BE2C (cell line): ENCODE data around the gene C3orf33.
"Not testable (repeated sequence)": the region's sequence is repeated elsewhere in the genome, so short reads cannot be mapped to it uniquely, and the experiment has no call there.

Source experiments
- DNase-seq: peaks from one replicate; pipeline ENCODE4 v3.0.0-alpha.2; 2020
- H3K27me3 ChIP-seq: fragments of 250-450 bp; sonication (Bioruptor Pico); 2 replicates; pipeline ENCODE4 v1.5.1; 2020; ENCODE audit warnings: mild to moderate bottlenecking
- H3K36me3 ChIP-seq: fragments of 250-450 bp; sonication (Bioruptor Pico); 2 replicates; pipeline ENCODE4 v1.5.1; 2020; ENCODE audit warnings: mild to moderate bottlenecking
- H3K4me1 ChIP-seq: fragments of 250-450 bp; sonication (Bioruptor Pico); 2 replicates; pipeline ENCODE4 v1.5.1; 2020
- H3K4me3 ChIP-seq: 2 replicates; pipeline ENCODE4 v1.5.1; 2011; ENCODE audit warnings: low read depth, low read length
- H3K9me3 ChIP-seq: fragments of 250-450 bp; sonication (Bioruptor Pico); 2 replicates; pipeline ENCODE4 v1.5.1; 2020
- TF ChIP-seq, protein P1 (sequence below): IDR thresholded peaks from 2 replicates; pipeline ENCODE4 v1.5.1; 2012; ENCODE audit warnings: mild to moderate bottlenecking, low read depth, low read length

Gene C3orf33

DNA sequence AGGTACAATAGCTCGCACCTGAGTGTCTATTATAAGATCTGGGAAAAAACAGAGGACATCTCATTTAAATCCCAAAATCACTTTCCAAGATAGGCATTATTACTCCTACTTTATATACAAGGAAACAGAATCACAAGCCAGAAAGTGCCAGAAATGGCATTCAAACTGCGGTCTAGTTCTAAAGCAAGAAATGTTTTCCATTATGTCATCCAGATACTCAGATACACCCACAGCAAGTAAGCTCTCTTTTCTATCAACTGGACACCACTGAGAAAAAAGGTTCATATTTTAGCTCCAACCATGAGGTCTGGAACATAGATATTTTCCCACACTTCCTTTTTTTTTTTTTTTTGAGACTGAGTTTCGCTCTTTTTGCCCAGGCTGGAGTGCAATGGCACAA lies 40.0 kb upstream of the C3orf33 start:
- Histone ChIP-seq H3K36me3 (peaks cover 5% of the 10 kb centered on the region; the same call in 1 of the 2 replicates), H3K4me3 (no peak overlapping the region), H3K9me3 (no peaks in the 10 kb centered on the region), H3K4me1 (no peaks in the 10 kb centered on the region), H3K27me3 (no peaks in the 10 kb centered on the region)
- DNase-seq, result no peak
- TF ChIP-seq, protein P1, sequence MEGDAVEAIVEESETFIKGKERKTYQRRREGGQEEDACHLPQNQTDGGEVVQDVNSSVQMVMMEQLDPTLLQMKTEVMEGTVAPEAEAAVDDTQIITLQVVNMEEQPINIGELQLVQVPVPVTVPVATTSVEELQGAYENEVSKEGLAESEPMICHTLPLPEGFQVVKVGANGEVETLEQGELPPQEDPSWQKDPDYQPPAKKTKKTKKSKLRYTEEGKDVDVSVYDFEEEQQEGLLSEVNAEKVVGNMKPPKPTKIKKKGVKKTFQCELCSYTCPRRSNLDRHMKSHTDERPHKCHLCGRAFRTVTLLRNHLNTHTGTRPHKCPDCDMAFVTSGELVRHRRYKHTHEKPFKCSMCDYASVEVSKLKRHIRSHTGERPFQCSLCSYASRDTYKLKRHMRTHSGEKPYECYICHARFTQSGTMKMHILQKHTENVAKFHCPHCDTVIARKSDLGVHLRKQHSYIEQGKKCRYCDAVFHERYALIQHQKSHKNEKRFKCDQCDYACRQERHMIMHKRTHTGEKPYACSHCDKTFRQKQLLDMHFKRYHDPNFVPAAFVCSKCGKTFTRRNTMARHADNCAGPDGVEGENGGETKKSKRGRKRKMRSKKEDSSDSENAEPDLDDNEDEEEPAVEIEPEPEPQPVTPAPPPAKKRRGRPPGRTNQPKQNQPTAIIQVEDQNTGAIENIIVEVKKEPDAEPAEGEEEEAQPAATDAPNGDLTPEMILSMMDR, result no peak

DNA sequence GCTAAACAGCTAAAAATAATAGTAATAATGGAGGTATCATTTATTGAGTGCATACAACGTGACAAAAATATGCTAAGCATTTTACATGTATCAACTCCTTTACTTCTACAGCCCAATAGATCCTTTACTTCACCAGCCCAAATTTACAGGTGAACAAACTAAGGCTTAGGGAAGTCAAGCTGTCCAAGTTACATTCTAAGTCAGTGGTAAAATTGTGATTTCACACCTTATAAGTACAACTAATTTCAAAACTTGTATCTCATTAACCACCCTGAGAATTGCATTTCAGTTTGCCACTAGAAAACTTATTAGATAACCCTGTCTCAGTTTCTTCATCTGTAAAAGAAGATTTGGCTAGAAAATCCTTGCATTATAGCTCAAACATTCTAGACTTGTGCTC lies 37.5 kb upstream of the C3orf33 start:
- Histone ChIP-seq H3K36me3 (peaks cover 5% of the 10 kb centered on the region; the same call in 1 of the 2 replicates), H3K27me3 (no peaks in the 10 kb centered on the region), H3K4me3 (no peak overlapping the region), H3K4me1 (no peaks in the 10 kb centered on the region), H3K9me3 (no peaks in the 10 kb centered on the region)
- DNase-seq, result no peak
- TF ChIP-seq, protein P1, result no peak

DNA sequence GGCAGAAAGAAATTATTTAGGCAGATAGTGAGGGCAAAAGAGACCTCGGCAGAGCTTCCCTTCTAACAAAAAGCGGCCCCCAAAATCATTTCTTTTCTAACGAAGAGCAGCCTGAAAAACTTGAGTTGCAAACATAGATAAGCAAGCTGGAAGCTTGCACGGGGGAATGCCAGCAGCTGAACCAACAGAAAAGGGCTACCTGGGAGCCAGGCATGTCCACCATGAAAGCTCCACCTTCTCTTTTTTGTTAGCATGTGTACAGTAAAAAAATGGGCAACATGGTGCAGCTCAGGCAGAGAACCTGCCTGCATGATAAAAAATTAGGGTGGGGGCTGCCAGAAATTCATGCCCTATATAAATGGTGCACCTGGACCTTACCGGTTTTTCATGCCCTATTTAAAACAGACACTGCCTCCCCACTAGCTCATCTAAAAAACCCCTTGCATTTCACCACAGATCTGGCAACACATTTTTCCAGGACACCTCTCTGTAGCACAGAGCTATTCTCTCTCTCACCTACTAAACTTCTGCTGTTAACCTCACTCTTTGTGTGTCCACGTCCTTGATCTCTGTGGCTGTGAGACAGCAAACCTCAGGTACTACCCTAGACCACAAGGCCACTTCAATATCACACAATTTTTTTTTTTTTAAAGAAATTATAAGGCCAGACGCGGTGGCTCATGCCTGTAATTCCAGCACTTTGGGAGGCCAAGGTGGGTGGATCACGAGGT lies 29.4 kb upstream of the C3orf33 start:
- Histone ChIP-seq H3K4me1 (no peaks in the 10 kb centered on the region), H3K36me3 (no peaks in the 10 kb centered on the region; the same call in 1 of the 2 replicates), H3K4me3 (no peak overlapping the region), H3K9me3 (no peaks in the 10 kb centered on the region), H3K27me3 (no peaks in the 10 kb centered on the region)
- TF ChIP-seq, protein P1, result no peak
- no peak for DNase-seq

- H3K4me3 ChIP-seq, H3K9me3 ChIP-seq, H3K4me1 ChIP-seq, H3K27me3 ChIP-seq, DNase-seq, H3K36me3 ChIP-seq: not testable (repeated sequence)
Observed at GRCh38 chr3:155828490-155829098, 22.5 kb upstream of the C3orf33 start.

DNA sequence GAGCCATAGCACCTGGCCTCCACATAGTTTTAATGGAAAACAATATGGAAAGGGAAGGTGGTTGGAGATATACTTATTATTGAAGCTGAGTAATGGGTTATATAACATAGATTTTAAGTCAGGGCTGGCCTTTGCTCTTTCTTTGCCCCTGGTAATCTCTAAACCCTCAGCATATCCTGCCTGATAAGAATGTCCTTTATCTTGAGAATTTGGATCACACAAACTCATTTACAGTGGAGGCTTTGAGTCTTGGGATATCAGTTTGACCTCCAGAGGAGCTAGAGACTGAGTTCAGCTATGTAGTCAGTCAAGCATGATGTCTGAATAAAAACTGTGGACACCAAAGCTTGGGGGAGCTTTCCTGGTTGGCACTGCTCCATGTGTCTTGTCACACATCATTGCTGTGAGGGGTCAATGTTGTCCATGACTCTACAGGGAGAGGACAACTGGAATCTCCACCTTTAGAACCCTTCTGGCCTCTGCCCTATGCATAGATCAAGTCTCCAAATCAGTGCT lies 9.0 kb upstream of the C3orf33 start:
- Histone ChIP-seq H3K9me3 (no peaks in the 10 kb centered on the region), H3K4me3 (no peak overlapping the region), H3K4me1 (no peaks in the 10 kb centered on the region), H3K27me3 (no peaks in the 10 kb centered on the region), H3K36me3 (no peaks in the 10 kb centered on the region)
- DNase-seq, result no peak
- TF ChIP-seq, protein P1, result no peak

- not testable (repeated sequence) for H3K36me3 ChIP-seq, H3K27me3 ChIP-seq, H3K9me3 ChIP-seq, H3K4me3 ChIP-seq, H3K4me1 ChIP-seq, DNase-seq
Observed at GRCh38 chr3:155813224-155813623, 7.1 kb upstream of the C3orf33 start.

DNA sequence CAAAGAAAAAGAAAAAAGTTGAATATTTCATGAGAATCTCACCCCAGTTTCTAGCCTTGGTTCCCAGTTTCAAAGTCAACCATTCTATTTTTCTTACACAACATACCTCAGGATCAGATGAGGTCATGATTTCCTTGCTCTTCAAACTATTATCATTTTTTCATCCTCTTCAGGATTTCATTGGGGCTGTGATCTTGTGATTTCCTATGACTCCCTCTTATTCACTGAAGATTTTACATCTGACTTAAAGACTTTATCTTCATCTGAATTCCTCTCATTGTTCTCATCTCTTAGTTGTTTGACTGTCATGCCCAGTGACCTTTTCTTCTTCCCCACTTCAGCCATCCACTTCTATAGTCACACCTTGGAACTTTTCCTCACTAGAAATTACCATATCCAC lies 3.1 kb upstream of the C3orf33 start:
- DNase-seq, result no peak
- H3K9me3 ChIP-seq, result no peaks in the 10 kb centered on the region
- no peaks in the 10 kb centered on the region for H3K27me3 ChIP-seq
- no peaks in the 10 kb centered on the region for H3K4me1 ChIP-seq
- no peak overlapping the region for H3K4me3 ChIP-seq
- TF ChIP-seq, protein P1, result no peak
- no peaks in the 10 kb centered on the region for H3K36me3 ChIP-seq
